HepG2 (cell line): ENCODE measurements around the gene HHIPL2. TPM values are rescaled to one million over a fixed set of nuclear protein-coding genes. Genes with fewer than 3 reads are reported as not detected.

ENCODE experiments used
- AGO1 ChIP-seq: fragments of 200-400 bp; formaldehyde crosslinking; IDR thresholded peaks from 2 replicates; pipeline ENCODE4 v1.6.1; 2017; ENCODE audit warnings: mild to moderate bottlenecking, low read depth, low read length, moderate library complexity; ENCODE audit not compliant: poor library complexity, severe bottlenecking
- GABPA ChIP-seq, 2 experiments: IDR thresholded peaks; 2 replicates each; pipeline ENCODE4 v1.6.1; 2011 to 2016; ENCODE audit warnings: low read depth in 2 of 2, low read length in 1 of 2, missing biosample characterization in 1 of 2, missing genetic modification characterization in 1 of 2
- PCBP2 ChIP-seq: fragments of 200-400 bp; formaldehyde crosslinking; optimal IDR thresholded peaks from 2 replicates; pipeline ENCODE3; 2018; ENCODE audit warnings: low read length, low read depth; ENCODE audit not compliant: poor library complexity, severe bottlenecking
- POLR2AphosphoS5 ChIP-seq: IDR thresholded peaks from 2 replicates; pipeline ENCODE4 v1.6.1; 2012; ENCODE audit warnings: low read depth, low read length
- ZC3H13 ChIP-seq: sonication (generic); formaldehyde crosslinking; IDR thresholded peaks from 2 replicates; pipeline ENCODE4 v1.8.1; 2023; ENCODE audit warnings: mild to moderate bottlenecking, missing genetic modification reagents, moderate library complexity
- ZFY ChIP-seq: sonication (generic); formaldehyde crosslinking; IDR thresholded peaks from 2 replicates; pipeline ENCODE4 v1.4.0; 2020; ENCODE audit warnings: missing genetic modification reagents
- ZNF138 ChIP-seq: sonication (generic); formaldehyde crosslinking; IDR thresholded peaks from 2 replicates; pipeline ENCODE4 v1.5.0; 2020; ENCODE audit warnings: mild to moderate bottlenecking, low read depth, missing genetic modification reagents
- ZNF232 ChIP-seq: sonication (generic); formaldehyde crosslinking; IDR thresholded peaks from 2 replicates; pipeline ENCODE4 v1.4.0; 2020; ENCODE audit warnings: missing genetic modification reagents, borderline replicate concordance
- ZNF317 ChIP-seq: sonication (generic); formaldehyde crosslinking; IDR thresholded peaks from 2 replicates; pipeline ENCODE4 v1.5.0; 2020; ENCODE audit warnings: mild to moderate bottlenecking, missing genetic modification reagents
- ZNF331 ChIP-seq: sonication (generic); formaldehyde crosslinking; IDR thresholded peaks from 2 replicates; pipeline ENCODE4 v1.4.0; 2020; ENCODE audit warnings: missing genetic modification reagents
- ZNF468 ChIP-seq: sonication (generic); formaldehyde crosslinking; IDR thresholded peaks from 2 replicates; pipeline ENCODE4 v1.8.0; 2022; ENCODE audit warnings: mild to moderate bottlenecking, moderate library complexity, missing genetic modification reagents
- polyA plus RNA-seq, 8 experiments: library from polyadenylated mRNA; depleted of rRNA in 3 of 8; stranded (reverse) in 7 of 8; unstranded in 1 of 8; fragments of >200 nt; fragmentation: Illumina TruSeq in 4 of 8; extraction: Trizol in 4 of 8; gene quantifications; 2 replicates each; pipeline versions ENCODE4 v1.2.1 to v1.2.3, GENCODE V29; 2011 to 2016; ENCODE audit warnings: low read depth in 4 of 8, missing spikeins in 1 of 8, mixed read lengths in 1 of 8; ENCODE audit not compliant: insufficient read depth in 1 of 8
- total RNA-seq, 5 experiments: library from RNA; depleted of rRNA; stranded (reverse); fragments of >200 nt; fragmentation: Illumina TruSeq; extraction: Trizol; gene quantifications; 2 replicates each; pipeline ENCODE4 v1.2.3, GENCODE V29; 2016; ENCODE audit warnings: low read depth in 1 of 5
- TF ChIP-seq, protein P1 (sequence below): sonication (generic); formaldehyde crosslinking; IDR thresholded peaks from 2 replicates; pipeline ENCODE4 v1.4.0; 2020; ENCODE audit warnings: missing genetic modification reagents, borderline replicate concordance
- TF ChIP-seq, protein P2 (sequence below): sonication (generic); formaldehyde crosslinking; IDR thresholded peaks from 2 replicates; pipeline ENCODE4 v1.5.0; 2020; ENCODE audit warnings: missing genetic modification reagents
- TF ChIP-seq, protein P3 (sequence below): sonication (generic); formaldehyde crosslinking; IDR thresholded peaks from 2 replicates; pipeline ENCODE4 v1.4.0; 2020; ENCODE audit warnings: missing genetic modification reagents
- TF ChIP-seq, protein P4 (sequence below): sonication (generic); formaldehyde crosslinking; conservative IDR thresholded peaks from 2 replicates; pipeline ENCODE4 v1.8.0; 2022; ENCODE audit warnings: missing genetic modification reagents

Gene HHIPL2
- total and polyA plus RNA-seq, 2 of the 13 experiments (the other 11 are each of a cell fraction or from before 2014, with no cell fraction given): 0.53 to 1.3 TPM

DNA sequence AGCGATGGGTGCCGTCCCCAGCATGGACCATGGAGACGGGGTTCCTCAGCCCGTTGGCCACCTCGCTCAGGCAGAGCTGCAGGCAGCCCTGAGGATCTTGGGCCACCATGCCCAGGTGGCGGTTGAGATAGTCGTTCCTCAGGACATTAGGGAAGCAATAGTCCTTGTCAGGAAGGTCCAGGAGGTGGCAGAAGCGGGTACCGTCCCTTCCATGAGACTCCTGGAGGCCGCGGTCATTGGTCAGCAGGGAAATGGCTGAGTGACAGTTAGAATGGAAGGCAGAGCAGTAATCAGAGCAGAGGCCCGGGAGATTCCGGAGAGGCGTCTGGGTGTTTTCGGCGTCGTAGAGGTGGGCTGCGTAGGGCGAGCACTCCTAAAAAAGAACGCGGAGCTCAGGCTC lies 4.1 kb downstream of the HHIPL2 start (continued):
- TF ChIP-seq, protein P1, sequence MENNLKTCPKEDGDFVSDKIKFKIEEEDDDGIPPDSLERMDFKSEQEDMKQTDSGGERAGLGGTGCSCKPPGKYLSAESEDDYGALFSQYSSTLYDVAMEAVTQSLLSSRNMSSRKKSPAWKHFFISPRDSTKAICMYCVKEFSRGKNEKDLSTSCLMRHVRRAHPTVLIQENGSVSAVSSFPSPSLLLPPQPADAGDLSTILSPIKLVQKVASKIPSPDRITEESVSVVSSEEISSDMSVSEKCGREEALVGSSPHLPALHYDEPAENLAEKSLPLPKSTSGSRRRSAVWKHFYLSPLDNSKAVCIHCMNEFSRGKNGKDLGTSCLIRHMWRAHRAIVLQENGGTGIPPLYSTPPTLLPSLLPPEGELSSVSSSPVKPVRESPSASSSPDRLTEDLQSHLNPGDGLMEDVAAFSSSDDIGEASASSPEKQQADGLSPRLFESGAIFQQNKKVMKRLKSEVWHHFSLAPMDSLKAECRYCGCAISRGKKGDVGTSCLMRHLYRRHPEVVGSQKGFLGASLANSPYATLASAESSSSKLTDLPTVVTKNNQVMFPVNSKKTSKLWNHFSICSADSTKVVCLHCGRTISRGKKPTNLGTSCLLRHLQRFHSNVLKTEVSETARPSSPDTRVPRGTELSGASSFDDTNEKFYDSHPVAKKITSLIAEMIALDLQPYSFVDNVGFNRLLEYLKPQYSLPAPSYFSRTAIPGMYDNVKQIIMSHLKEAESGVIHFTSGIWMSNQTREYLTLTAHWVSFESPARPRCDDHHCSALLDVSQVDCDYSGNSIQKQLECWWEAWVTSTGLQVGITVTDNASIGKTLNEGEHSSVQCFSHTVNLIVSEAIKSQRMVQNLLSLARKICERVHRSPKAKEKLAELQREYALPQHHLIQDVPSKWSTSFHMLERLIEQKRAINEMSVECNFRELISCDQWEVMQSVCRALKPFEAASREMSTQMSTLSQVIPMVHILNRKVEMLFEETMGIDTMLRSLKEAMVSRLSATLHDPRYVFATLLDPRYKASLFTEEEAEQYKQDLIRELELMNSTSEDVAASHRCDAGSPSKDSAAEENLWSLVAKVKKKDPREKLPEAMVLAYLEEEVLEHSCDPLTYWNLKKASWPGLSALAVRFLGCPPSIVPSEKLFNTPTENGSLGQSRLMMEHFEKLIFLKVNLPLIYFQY (CRISPR knock-in tag): no peak
- TF ChIP-seq ZNF232 (no peak), ZNF468 (no peak), PCBP2 (no peak), AGO1 (no peak), ZNF317 (CRISPR knock-in tag) (no peak), ZC3H13 (CRISPR knock-in tag) (no peak), ZFY (CRISPR knock-in tag) (0 out of 2 replicates have a peak, but pooled peaks have one; percentile 27), ZNF138 (no peak), POLR2AphosphoS5 (no peak), ZNF331 (no peak), GABPA (IDR thresholded peaks at IDR 0.05; ENCODE audit: low read depth, low read length) (no peak), GABPA (CRISPR knock-in tag; IDR thresholded peaks at IDR 0.05; ENCODE audit: low read depth) (0 out of 2 replicates have a peak, but pooled peaks have one; percentile 18)
- TF ChIP-seq, protein P2, sequence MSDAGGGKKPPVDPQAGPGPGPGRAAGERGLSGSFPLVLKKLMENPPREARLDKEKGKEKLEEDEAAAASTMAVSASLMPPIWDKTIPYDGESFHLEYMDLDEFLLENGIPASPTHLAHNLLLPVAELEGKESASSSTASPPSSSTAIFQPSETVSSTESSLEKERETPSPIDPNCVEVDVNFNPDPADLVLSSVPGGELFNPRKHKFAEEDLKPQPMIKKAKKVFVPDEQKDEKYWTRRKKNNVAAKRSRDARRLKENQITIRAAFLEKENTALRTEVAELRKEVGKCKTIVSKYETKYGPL (CRISPR knock-in tag): no peak
- TF ChIP-seq, protein P3, sequence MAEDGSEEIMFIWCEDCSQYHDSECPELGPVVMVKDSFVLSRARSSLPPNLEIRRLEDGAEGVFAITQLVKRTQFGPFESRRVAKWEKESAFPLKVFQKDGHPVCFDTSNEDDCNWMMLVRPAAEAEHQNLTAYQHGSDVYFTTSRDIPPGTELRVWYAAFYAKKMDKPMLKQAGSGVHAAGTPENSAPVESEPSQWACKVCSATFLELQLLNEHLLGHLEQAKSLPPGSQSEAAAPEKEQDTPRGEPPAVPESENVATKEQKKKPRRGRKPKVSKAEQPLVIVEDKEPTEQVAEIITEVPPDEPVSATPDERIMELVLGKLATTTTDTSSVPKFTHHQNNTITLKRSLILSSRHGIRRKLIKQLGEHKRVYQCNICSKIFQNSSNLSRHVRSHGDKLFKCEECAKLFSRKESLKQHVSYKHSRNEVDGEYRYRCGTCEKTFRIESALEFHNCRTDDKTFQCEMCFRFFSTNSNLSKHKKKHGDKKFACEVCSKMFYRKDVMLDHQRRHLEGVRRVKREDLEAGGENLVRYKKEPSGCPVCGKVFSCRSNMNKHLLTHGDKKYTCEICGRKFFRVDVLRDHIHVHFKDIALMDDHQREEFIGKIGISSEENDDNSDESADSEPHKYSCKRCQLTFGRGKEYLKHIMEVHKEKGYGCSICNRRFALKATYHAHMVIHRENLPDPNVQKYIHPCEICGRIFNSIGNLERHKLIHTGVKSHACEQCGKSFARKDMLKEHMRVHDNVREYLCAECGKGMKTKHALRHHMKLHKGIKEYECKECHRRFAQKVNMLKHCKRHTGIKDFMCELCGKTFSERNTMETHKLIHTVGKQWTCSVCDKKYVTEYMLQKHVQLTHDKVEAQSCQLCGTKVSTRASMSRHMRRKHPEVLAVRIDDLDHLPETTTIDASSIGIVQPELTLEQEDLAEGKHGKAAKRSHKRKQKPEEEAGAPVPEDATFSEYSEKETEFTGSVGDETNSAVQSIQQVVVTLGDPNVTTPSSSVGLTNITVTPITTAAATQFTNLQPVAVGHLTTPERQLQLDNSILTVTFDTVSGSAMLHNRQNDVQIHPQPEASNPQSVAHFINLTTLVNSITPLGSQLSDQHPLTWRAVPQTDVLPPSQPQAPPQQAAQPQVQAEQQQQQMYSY (CRISPR knock-in tag): no peak
- TF ChIP-seq, protein P4, sequence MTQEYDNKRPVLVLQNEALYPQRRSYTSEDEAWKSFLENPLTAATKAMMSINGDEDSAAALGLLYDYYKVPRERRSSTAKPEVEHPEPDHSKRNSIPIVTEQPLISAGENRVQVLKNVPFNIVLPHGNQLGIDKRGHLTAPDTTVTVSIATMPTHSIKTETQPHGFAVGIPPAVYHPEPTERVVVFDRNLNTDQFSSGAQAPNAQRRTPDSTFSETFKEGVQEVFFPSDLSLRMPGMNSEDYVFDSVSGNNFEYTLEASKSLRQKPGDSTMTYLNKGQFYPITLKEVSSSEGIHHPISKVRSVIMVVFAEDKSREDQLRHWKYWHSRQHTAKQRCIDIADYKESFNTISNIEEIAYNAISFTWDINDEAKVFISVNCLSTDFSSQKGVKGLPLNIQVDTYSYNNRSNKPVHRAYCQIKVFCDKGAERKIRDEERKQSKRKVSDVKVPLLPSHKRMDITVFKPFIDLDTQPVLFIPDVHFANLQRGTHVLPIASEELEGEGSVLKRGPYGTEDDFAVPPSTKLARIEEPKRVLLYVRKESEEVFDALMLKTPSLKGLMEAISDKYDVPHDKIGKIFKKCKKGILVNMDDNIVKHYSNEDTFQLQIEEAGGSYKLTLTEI (CRISPR knock-in tag): no peak
